Activated B cell treated with CpG ODN at 0.5 μM for 24 hours (primary cell): ENCODE measurements around the gene HCN1. TPM values are rescaled to one million over a fixed set of nuclear protein-coding genes. Genes with fewer than 3 reads are reported as not detected.

Experiments used
- ATAC-seq: fragments of 200-7000 bp; cut with Tn5 transposase; one replicate; pipeline ENCODE4 v1.10.0; 2021; ENCODE audit warnings: low read depth, mild to moderate bottlenecking, moderate library complexity
- CTCF ChIA-PET: fragments of 350-600 bp; sonication (Branson Sonifier 250); formaldehyde crosslinking; loops from one replicate; lab custom pipeline; 2021; ENCODE audit warnings: antibody characterized with exemption; lab: Charles Lee
- POLR2A ChIA-PET: fragments of 350-600 bp; sonication (Branson Sonifier 250); formaldehyde crosslinking; loops from one replicate; lab custom pipeline; 2021; ENCODE audit warnings: antibody characterized with exemption; lab: Charles Lee
- DNase-seq: peaks from one replicate; pipeline ENCODE4 v3.0.0; 2022
- H3K27ac Mint-ChIP-seq: one replicate; pipeline ENCODE4 v1.8.0; 2020; ENCODE audit warnings: mixed read lengths
- H3K27me3 Mint-ChIP-seq: one replicate; pipeline ENCODE4 v1.8.0; 2021; ENCODE audit warnings: mixed read lengths
- H3K36me3 Mint-ChIP-seq: one replicate; pipeline ENCODE4 v1.8.0; 2021; ENCODE audit warnings: low read depth, mixed read lengths
- H3K4me1 Mint-ChIP-seq: one replicate; pipeline ENCODE4 v1.8.0; 2021; ENCODE audit warnings: mixed read lengths
- H3K4me3 Mint-ChIP-seq: one replicate; pipeline ENCODE4 v1.8.0; 2020; ENCODE audit warnings: mild to moderate bottlenecking, mixed read lengths
- H3K9me3 Mint-ChIP-seq: one replicate; pipeline ENCODE4 v1.8.0; 2020; ENCODE audit warnings: mixed read lengths
- CTCF ChIP-seq: fragments of 200-600 bp; IDR thresholded peaks from one replicate; pipeline ENCODE4 v1.8.0; 2022; ENCODE audit warnings: antibody characterized with exemption, mild to moderate bottlenecking
- intact Hi-C: fragments of 100-400 bp; cut with micrococcal nuclease; formaldehyde crosslinking; loops from one replicate; pipeline ENCODE4 v1.15.1; 2024
- total RNA-seq: library from RNA; stranded (reverse); gene quantifications from 2 replicates; pipeline ENCODE4 v1.2.3, GENCODE V29; 2022

HCN1 gene
- total RNA-seq, 1 donor from 2014 or later = not detected

- H3K27me3 Mint-ChIP-seq = no peaks in the 10 kb centered on the region
- no peaks in the 10 kb centered on the region for H3K4me1 Mint-ChIP-seq
- H3K36me3 Mint-ChIP-seq = no peaks in the 10 kb centered on the region
- DNase-seq (no peak), ATAC-seq (no peak)
- intact Hi-C loops = no loop called here
- no peak overlapping the region for H3K27ac Mint-ChIP-seq
- H3K9me3 Mint-ChIP-seq = peaks cover 8% of the 10 kb centered on the region
- CTCF ChIA-PET = no interaction called here
- POLR2A ChIA-PET = no interaction called here
- H3K4me3 Mint-ChIP-seq = no peak overlapping the region
- TF ChIP-seq CTCF = no peak
Observed at GRCh38 chr5:45284436-45284835, 411.7 kb downstream of the HCN1 start.

- intact Hi-C loops = no loop called here
- no peak for ATAC-seq
- POLR2A ChIA-PET = no interaction called here
- DNase-seq = no peak
- no peak overlapping the region for H3K4me3 Mint-ChIP-seq
- TF ChIP-seq CTCF = no peak
- H3K36me3 Mint-ChIP-seq = no peaks in the 10 kb centered on the region
- H3K4me1 Mint-ChIP-seq = no peaks in the 10 kb centered on the region
- no peaks in the 10 kb centered on the region for H3K27me3 Mint-ChIP-seq
- no peak overlapping the region for H3K27ac Mint-ChIP-seq
- CTCF ChIA-PET = no interaction called here
- H3K9me3 Mint-ChIP-seq = peaks cover 14% of the 10 kb centered on the region
Observed at GRCh38 chr5:45281081-45281480, 415.1 kb downstream of the HCN1 start.

GRCh38 chr5:45279109-45279508 lies 417.1 kb downstream of the HCN1 start:
- Mint-ChIP-seq H3K9me3 (peaks cover 18% of the 10 kb centered on the region), H3K27ac (no peak overlapping the region), H3K27me3 (no peaks in the 10 kb centered on the region), H3K4me3 (no peak overlapping the region), H3K36me3 (no peaks in the 10 kb centered on the region), H3K4me1 (no peaks in the 10 kb centered on the region)
- ATAC-seq = no peak
- DNase-seq = no peak
- TF ChIP-seq CTCF = no peak
- CTCF ChIA-PET = no interaction called here
- intact Hi-C loops = no loop called here
- POLR2A ChIA-PET = no interaction called here

- CTCF ChIA-PET = no interaction called here
- Mint-ChIP-seq H3K9me3 (peaks cover 18% of the 10 kb centered on the region), H3K4me1 (no peaks in the 10 kb centered on the region), H3K27ac (no peak overlapping the region), H3K36me3 (no peaks in the 10 kb centered on the region), H3K4me3 (no peak overlapping the region), H3K27me3 (no peaks in the 10 kb centered on the region)
- no peak for TF ChIP-seq CTCF
- ATAC-seq (no peak), DNase-seq (no peak)
- POLR2A ChIA-PET = no interaction called here
- intact Hi-C loops = no loop called here
Observed at GRCh38 chr5:45277860-45278259, 418.3 kb downstream of the HCN1 start.

- H3K27ac Mint-ChIP-seq = no peak overlapping the region
- ChIA-PET POLR2A (no interaction called here), CTCF (no interaction called here)
- H3K4me3 Mint-ChIP-seq = no peak overlapping the region
- H3K27me3 Mint-ChIP-seq = no peaks in the 10 kb centered on the region
- intact Hi-C loops = no loop called here
- no peak for DNase-seq
- no peak for ATAC-seq
- peaks cover 13% of the 10 kb centered on the region for H3K9me3 Mint-ChIP-seq
- no peaks in the 10 kb centered on the region for H3K4me1 Mint-ChIP-seq
- TF ChIP-seq CTCF = no peak
- no peaks in the 10 kb centered on the region for H3K36me3 Mint-ChIP-seq
Observed at GRCh38 chr5:45274241-45274640, 421.9 kb downstream of the HCN1 start.
